GM13977 (cell line): ENCODE measurements around the gene KCNK3.

Experiments
- DNase-seq: peaks from one replicate; pipeline ENCODE4 v3.0.0; 2012; ENCODE audit warnings: low spot score
- in situ Hi-C: fragments of 300-500 bp; cut with MboI; formaldehyde crosslinking; loops from one replicate; pipeline ENCODE4 v1.12.0; 2022; ENCODE audit warnings: low sequenced_read_pairs, low pct_unique_long_range_greater_than_20kb, mixed read lengths, inconsistent platforms; ENCODE audit not compliant: unreplicated experiment
- TF ChIP-seq, protein P1 (sequence below): IDR thresholded peaks from 2 replicates; pipeline ENCODE4 v1.5.1; 2012; ENCODE audit warnings: mild to moderate bottlenecking, control low read depth; ENCODE audit not compliant: insufficient read depth; ENCODE audit errors: extremely low read depth, missing control alignments

KCNK3 gene

DNA sequence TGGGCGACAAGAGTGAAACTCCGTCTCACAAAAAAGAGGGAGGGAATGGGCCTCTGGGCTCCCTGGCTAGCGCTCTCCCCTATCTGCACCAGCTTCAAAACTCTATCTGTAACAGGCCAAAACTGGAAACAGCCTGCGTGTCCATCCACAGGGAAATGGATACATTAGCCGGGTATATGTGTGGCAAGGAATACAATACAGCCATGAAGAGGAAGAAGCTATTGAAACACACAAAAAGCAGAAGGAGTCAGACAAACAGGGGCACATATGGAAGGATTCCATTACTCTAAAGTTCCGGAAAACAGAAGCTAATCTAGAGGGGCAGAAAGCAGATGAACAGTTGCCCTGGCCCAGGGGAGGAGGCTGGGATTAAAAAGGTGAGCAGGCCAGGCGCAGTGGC, 47.0 kb downstream of the KCNK3 start:
- TF ChIP-seq, protein P1, sequence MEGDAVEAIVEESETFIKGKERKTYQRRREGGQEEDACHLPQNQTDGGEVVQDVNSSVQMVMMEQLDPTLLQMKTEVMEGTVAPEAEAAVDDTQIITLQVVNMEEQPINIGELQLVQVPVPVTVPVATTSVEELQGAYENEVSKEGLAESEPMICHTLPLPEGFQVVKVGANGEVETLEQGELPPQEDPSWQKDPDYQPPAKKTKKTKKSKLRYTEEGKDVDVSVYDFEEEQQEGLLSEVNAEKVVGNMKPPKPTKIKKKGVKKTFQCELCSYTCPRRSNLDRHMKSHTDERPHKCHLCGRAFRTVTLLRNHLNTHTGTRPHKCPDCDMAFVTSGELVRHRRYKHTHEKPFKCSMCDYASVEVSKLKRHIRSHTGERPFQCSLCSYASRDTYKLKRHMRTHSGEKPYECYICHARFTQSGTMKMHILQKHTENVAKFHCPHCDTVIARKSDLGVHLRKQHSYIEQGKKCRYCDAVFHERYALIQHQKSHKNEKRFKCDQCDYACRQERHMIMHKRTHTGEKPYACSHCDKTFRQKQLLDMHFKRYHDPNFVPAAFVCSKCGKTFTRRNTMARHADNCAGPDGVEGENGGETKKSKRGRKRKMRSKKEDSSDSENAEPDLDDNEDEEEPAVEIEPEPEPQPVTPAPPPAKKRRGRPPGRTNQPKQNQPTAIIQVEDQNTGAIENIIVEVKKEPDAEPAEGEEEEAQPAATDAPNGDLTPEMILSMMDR: no peak
- in situ Hi-C loops: no loop called here

DNA sequence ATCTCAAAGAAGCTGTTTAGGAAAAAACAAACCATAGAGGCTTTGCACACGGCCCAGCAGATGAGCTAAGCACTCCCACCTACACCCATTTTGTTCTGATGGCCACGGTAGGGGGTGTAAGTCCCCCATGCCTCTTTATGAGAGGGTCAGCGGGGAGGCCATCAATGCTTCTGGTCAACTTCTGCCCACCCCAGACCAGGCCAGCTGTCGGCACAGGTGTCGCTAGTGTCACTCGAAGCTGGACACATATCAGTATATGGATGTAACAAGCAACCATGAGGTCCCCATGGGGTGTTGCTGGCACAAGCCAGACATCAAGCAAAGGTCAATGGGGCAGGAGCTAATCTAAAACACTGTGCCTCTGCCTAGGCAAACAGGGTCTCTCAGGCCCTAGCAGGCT, 47.8 kb downstream of the KCNK3 start:
- no peak for DNase-seq
- in situ Hi-C loops: loop anchor here (10.0 kb wide), 1 partner anchor 136 kb away; no protein-coding TSS in a partner anchor
- TF ChIP-seq, protein P1: no peak

More for the DNA sequence above, 47.0 kb downstream of the KCNK3 start:
- DNase-seq: no peak

DNA sequence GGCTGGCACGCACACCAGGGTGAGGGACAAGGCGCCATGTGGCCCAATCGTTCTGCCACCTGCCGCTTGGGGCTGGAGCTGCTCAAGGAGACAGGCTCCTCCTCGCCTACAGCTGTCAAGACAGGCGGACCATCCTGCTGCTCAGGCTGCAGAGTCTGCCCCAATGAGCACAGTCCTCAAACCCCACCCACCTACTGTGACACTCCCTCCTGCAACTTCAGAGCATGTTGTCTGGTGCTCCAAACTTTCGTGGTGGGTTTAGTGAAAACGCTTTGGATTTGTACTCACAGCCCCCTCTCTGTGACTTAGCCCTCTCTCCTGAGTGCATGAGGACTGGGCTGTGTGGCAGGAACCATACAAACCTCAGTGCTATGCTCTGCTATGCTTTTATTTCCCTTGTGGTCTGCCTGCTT, 48.4 kb downstream of the KCNK3 start:
- DNase-seq: no peak
- in situ Hi-C loops: loop anchor here (10.0 kb wide), 1 partner anchor 136 kb away; no protein-coding TSS in a partner anchor
- TF ChIP-seq, protein P1: no peak

DNA sequence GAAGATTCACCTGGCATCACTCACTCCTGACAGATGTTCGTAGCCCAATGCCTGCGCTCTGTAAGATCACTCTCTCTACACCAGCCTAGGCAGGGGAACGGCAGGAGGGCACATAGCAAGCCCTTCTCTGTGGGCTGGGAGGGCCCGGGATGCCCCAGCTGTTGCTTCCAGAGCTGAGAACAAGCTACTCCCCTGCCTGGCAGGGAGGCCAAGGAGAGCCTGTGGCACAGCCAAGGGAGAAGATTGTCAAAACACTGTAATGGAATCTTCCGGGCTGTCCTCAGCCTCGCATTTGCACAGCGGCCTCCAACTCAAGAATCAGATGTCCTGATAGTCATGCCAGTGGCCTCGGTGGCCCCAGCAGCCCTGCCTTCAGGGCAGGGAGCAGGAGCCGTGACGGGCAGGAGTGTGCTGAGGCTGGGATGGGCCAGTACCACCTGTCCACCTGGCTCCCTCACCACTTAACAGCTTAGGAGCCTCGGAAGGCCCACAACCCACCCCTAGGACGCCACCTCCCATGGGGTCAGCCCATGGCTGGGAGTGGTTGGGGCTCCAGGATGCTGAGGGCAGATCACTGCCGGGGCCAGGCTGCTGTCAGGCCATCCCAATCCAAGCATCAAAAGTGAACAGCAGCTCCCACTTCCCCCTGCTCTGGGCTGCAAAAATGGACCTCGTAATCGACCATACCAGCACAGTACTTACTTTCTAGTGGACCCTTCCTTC, 49.7 kb downstream of the KCNK3 start:
- no peak for DNase-seq
- in situ Hi-C loops: loop anchor here (10.0 kb wide), 1 partner anchor 137 kb away; no protein-coding TSS in a partner anchor
- TF ChIP-seq, protein P1: no peak

DNA sequence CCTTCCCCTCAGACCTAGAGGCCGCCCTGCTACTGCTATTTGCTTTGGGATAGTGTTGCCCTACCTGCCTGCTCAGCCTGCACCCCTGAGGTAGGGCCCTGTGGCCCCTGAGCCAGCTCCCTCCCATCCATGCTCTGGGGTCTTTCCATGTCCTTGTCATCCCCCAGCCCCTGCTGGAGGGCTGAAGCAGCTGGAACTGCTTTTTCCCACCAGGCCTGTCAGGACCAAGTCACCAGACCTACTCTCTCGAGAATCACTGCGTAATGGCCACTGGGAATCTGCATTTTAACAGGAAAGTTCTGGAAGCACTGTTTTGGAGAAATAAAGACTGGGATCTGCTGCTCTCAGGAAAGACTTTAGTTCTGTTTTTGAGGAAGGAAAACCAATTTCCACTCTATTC, 51.3 kb downstream of the KCNK3 start:
- TF ChIP-seq, protein P1: no peak
- in situ Hi-C loops: loop anchor here (10.0 kb wide), 1 partner anchor 139 kb away; no protein-coding TSS in a partner anchor

DNA sequence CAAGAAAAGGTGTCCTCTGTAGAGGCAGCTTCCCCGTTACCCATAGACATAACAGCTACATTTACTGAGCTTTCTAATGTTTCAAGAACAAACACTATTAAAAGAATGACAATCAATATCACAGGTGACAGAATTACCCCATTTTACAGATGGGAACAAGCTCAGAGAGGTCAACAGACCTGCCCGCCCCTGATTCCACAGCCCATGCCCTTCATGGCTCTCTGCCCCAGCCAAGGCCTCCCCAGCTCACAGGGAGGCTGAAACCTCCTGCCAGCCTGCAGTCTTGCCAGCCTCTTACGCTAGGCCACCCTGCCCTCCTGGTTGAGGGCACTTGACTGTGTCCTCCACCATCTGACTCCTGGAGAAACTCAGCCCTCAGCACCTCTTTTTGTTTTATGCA, 52.4 kb downstream of the KCNK3 start:
- DNase-seq: no peak
- TF ChIP-seq, protein P1: no peak
- in situ Hi-C loops: loop anchor here (10.0 kb wide), 1 partner anchor 140 kb away; no protein-coding TSS in a partner anchor

More for the DNA sequence above, 51.3 kb downstream of the KCNK3 start:
- DNase-seq: no peak
